HG03045 (cell line): ENCODE data around the gene SAE1.
A peak's percentile ranks its signal among the peaks of the same experiment; 100 is the strongest.

Experiments used
- ATAC-seq: cut with Tn5 transposase; IDR thresholded peaks from one replicate; pipeline ENCODE4 v1.9.1; 2021; ENCODE audit warnings: mild to moderate bottlenecking, moderate library complexity; ENCODE audit not compliant: unreplicated experiment

The SAE1 gene

GRCh38 chr19:47105874-47106273 lies 24.8 kb upstream of the SAE1 start:
- ATAC-seq: no peak

- ATAC-seq: no peak
These were observed 23.8 kb upstream of the SAE1 start for GRCh38 chr19:47106821-47107201.

GRCh38 chr19:47107202-47107952 lies 23.3 kb upstream of the SAE1 start:
- no peak for ATAC-seq

GRCh38 chr19:47107953-47108746 lies 22.5 kb upstream of the SAE1 start:
- ATAC-seq: no peak

GRCh38 chr19:47109177-47109540 lies 21.5 kb upstream of the SAE1 start:
- ATAC-seq: no peak

GRCh38 chr19:47109541-47110375 lies 20.9 kb upstream of the SAE1 start:
- ATAC-seq: no peak

GRCh38 chr19:47110521-47111005 lies 20.1 kb upstream of the SAE1 start:
- ATAC-seq: no peak

GRCh38 chr19:47111006-47111621 lies 19.5 kb upstream of the SAE1 start:
- no peak for ATAC-seq

- no peak for ATAC-seq
These were observed 18.9 kb upstream of the SAE1 start for GRCh38 chr19:47111682-47112165.

GRCh38 chr19:47112166-47112996 lies 18.3 kb upstream of the SAE1 start:
- peak; percentile 28 for ATAC-seq

- peak; percentile 78 for ATAC-seq
These were observed 17.4 kb upstream of the SAE1 start, which contains the start of gene ZC3H4 for GRCh38 chr19:47112997-47113849. TSS of gene ZC3H4 (minus strand) at chr19:47113776. CDS start at chr19:47112584, 1,192 bp downstream.

GRCh38 chr19:47113850-47114651 lies 16.6 kb upstream of the SAE1 start:
- ATAC-seq: no peak

- ATAC-seq: no peak
These were observed 10.1 kb upstream of the SAE1 start for GRCh38 chr19:47120470-47121067.

GRCh38 chr19:47122359-47123335 lies 8.0 kb upstream of the SAE1 start:
- ATAC-seq: no peak

GRCh38 chr19:47123406-47123805 lies 7.2 kb upstream of the SAE1 start:
- ATAC-seq: no peak

GRCh38 chr19:47124937-47125668 lies 5.5 kb upstream of the SAE1 start:
- no peak for ATAC-seq
